Neural cell (in vitro differentiated cells): ENCODE measurements around the gene MFRP. TPM values are rescaled to one million over a fixed set of nuclear protein-coding genes. Genes with fewer than 3 reads are reported as not detected.

Source experiments
- H2AFZ ChIP-seq: fragments of 200-600, 300-800 bp; sonication (generic), shearing (Covaris generic); 2 replicates; pipeline ENCODE4 v1.6.0; 2014; ENCODE audit warnings: low read depth, mild to moderate bottlenecking, antibody characterized with exemption, low read length, moderate library complexity
- H3F3A ChIP-seq: fragments of 200-600 bp; shearing (Covaris generic); 2 replicates; pipeline ENCODE4 v1.6.1; 2016; ENCODE audit warnings: mild to moderate bottlenecking, moderate library complexity, mixed read lengths, antibody characterized with exemption, low read length; ENCODE audit not compliant: insufficient read depth, poor library complexity, severe bottlenecking
- H3K27ac ChIP-seq: fragments of 200-600, 300-800 bp; sonication (generic), shearing (Covaris generic); 2 replicates; pipeline ENCODE4 v1.5.1; 2014; ENCODE audit warnings: mild to moderate bottlenecking, low read length, moderate library complexity
- H3K27me3 ChIP-seq: fragments of 300-800, 200-600 bp; sonication (generic), shearing (Covaris generic); 2 replicates; pipeline ENCODE4 v1.6.0; 2014; ENCODE audit warnings: mild to moderate bottlenecking, low read depth, low read length, moderate library complexity; ENCODE audit not compliant: insufficient read depth
- H3K36me3 ChIP-seq: fragments of 300-800, 200-600 bp; sonication (generic), shearing (Covaris generic); 2 replicates; pipeline ENCODE4 v1.5.1; 2014; ENCODE audit warnings: mild to moderate bottlenecking, antibody characterized with exemption, low read length, moderate library complexity; ENCODE audit not compliant: insufficient read depth
- H3K4me2 ChIP-seq: fragments of 300-800, 200-600 bp; sonication (generic), shearing (Covaris generic); 2 replicates; pipeline ENCODE4 v1.6.0; 2014; ENCODE audit warnings: mild to moderate bottlenecking, low read length
- H3K4me3 ChIP-seq: fragments of 300-800, 200-600 bp; sonication (generic), shearing (Covaris generic); 2 replicates; pipeline ENCODE4 v1.5.1; 2014; ENCODE audit warnings: mild to moderate bottlenecking, low read length, moderate library complexity
- H3K79me2 ChIP-seq: fragments of 200-600 bp; shearing (Covaris generic); replicated peaks from 2 replicates; pipeline ENCODE4 v1.6.0; 2014; ENCODE audit warnings: mild to moderate bottlenecking, low read length, moderate library complexity; ENCODE audit not compliant: insufficient read depth
- H3K9ac ChIP-seq: fragments of 300-800, 200-600 bp; sonication (generic), shearing (Covaris generic); 2 replicates; pipeline ENCODE4 v1.6.1; 2016; ENCODE audit warnings: mild to moderate bottlenecking, low read length, mixed read lengths
- H3K9me2 ChIP-seq: fragments of 200-600 bp; shearing (Covaris generic); 2 replicates; pipeline ENCODE4 v1.6.1; 2016; ENCODE audit warnings: mild to moderate bottlenecking, low read length, mixed read lengths; ENCODE audit not compliant: insufficient read depth
- H3K9me3 ChIP-seq: fragments of 200-600, 300-800 bp; sonication (generic), shearing (Covaris generic); 2 replicates; pipeline ENCODE4 v1.6.1; 2016; ENCODE audit warnings: mild to moderate bottlenecking, mixed run types, low read length, moderate library complexity, mixed read lengths
- H4K20me1 ChIP-seq: fragments of 200-600 bp; shearing (Covaris generic); 2 replicates; pipeline ENCODE4 v1.6.1; 2016; ENCODE audit warnings: mild to moderate bottlenecking, mixed run types; ENCODE audit not compliant: insufficient read depth
- EP300 ChIP-seq: fragments of 450-650 bp; conservative IDR thresholded peaks from 2 replicates; pipeline ENCODE4 v1.6.1; 2014; ENCODE audit warnings: antibody characterized with exemption, mild to moderate bottlenecking, moderate library complexity; ENCODE audit not compliant: poor library complexity, severe bottlenecking
- EZH2 ChIP-seq: fragments of 200-600, 300-800 bp; shearing (Covaris generic), sonication (generic); IDR thresholded peaks from 2 replicates; pipeline ENCODE4 v1.6.1; 2014; ENCODE audit warnings: antibody characterized with exemption, low read length, borderline replicate concordance, mild to moderate bottlenecking; ENCODE audit not compliant: insufficient read depth, poor library complexity, severe bottlenecking
- MXI1 ChIP-seq: fragments of 450-650 bp; conservative IDR thresholded peaks from 2 replicates; pipeline ENCODE4 v1.6.1; 2014; ENCODE audit warnings: antibody characterized with exemption, mild to moderate bottlenecking; ENCODE audit not compliant: poor library complexity, severe bottlenecking
- POLR2AphosphoS5 ChIP-seq: IDR thresholded peaks from 2 replicates; pipeline ENCODE4 v1.6.1; 2012
- RAD21 ChIP-seq: fragments of 450-650 bp; conservative IDR thresholded peaks from 2 replicates; pipeline ENCODE4 v1.6.1; 2014; ENCODE audit warnings: antibody characterized with exemption, mild to moderate bottlenecking, moderate library complexity
- SMC3 ChIP-seq: fragments of 450-650 bp; conservative IDR thresholded peaks from 2 replicates; pipeline ENCODE4 v1.6.1; 2014; ENCODE audit warnings: antibody characterized with exemption, mild to moderate bottlenecking, moderate library complexity; ENCODE audit not compliant: poor library complexity
- TAF1 ChIP-seq: IDR thresholded peaks from 2 replicates; pipeline ENCODE4 v1.6.1; 2012; ENCODE audit warnings: low read depth
- polyA plus RNA-seq: library from polyadenylated mRNA; depleted of rRNA; stranded (reverse); fragments of >200 nt; gene quantifications from 2 replicates; pipeline ENCODE4 v1.2.3, GENCODE V29; 2014
- TF ChIP-seq, protein P1 (sequence below): fragments of 450-650 bp; IDR thresholded peaks from 2 replicates; pipeline ENCODE4 v1.5.1; 2014; ENCODE audit warnings: antibody characterized with exemption, mild to moderate bottlenecking, moderate library complexity; ENCODE audit not compliant: poor library complexity, severe bottlenecking
- TF ChIP-seq, protein P2 (sequence below): IDR thresholded peaks from 2 replicates; pipeline ENCODE4 v1.6.1; 2012; ENCODE audit warnings: borderline replicate concordance

MFRP gene
- polyA plus RNA-seq, 1 donor from 2014 or later = not detected

DNA sequence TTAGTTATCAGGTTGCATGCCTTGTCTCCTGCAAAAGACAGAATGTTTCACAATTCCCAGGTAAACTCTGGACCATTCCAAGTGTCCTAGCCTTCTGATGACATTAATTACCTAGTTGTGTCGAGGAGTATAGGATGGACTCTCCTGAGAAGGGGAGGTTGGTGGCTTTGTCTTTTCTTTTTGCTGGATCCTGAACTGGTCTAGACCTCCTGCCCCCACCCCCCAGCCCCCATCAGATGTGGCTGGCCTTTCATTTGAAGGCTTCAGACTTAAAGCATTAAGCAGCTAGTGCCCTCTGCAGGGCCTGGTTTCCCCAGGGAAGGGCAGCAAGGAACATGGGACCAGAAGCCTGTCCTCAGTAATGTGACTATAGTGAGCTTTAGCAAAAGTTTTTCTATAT lies 39.3 kb downstream of the MFRP start:
- Histone ChIP-seq H3K9ac (no peak overlapping the region), H3K4me3 (no peak overlapping the region), H3K27ac (no peak overlapping the region), H3K9me2 (no peaks in the 10 kb centered on the region), H3K36me3 (no peaks in the 10 kb centered on the region), H3K4me2 (no peak overlapping the region), H3K79me2 (no peaks in the 10 kb centered on the region), H2AFZ (no peak overlapping the region), H3F3A (no peaks in the 10 kb centered on the region), H3K27me3 (no peaks in the 10 kb centered on the region), H3K9me3 (no peaks in the 10 kb centered on the region), H4K20me1 (no peaks in the 10 kb centered on the region)
- TF ChIP-seq RAD21 (no peak), MXI1 (no peak), EZH2 (no peak), POLR2AphosphoS5 (no peak), EP300 (no peak), SMC3 (no peak), TAF1 (no peak)
- TF ChIP-seq, protein P1, sequence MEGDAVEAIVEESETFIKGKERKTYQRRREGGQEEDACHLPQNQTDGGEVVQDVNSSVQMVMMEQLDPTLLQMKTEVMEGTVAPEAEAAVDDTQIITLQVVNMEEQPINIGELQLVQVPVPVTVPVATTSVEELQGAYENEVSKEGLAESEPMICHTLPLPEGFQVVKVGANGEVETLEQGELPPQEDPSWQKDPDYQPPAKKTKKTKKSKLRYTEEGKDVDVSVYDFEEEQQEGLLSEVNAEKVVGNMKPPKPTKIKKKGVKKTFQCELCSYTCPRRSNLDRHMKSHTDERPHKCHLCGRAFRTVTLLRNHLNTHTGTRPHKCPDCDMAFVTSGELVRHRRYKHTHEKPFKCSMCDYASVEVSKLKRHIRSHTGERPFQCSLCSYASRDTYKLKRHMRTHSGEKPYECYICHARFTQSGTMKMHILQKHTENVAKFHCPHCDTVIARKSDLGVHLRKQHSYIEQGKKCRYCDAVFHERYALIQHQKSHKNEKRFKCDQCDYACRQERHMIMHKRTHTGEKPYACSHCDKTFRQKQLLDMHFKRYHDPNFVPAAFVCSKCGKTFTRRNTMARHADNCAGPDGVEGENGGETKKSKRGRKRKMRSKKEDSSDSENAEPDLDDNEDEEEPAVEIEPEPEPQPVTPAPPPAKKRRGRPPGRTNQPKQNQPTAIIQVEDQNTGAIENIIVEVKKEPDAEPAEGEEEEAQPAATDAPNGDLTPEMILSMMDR = no peak
- TF ChIP-seq, protein P2, sequence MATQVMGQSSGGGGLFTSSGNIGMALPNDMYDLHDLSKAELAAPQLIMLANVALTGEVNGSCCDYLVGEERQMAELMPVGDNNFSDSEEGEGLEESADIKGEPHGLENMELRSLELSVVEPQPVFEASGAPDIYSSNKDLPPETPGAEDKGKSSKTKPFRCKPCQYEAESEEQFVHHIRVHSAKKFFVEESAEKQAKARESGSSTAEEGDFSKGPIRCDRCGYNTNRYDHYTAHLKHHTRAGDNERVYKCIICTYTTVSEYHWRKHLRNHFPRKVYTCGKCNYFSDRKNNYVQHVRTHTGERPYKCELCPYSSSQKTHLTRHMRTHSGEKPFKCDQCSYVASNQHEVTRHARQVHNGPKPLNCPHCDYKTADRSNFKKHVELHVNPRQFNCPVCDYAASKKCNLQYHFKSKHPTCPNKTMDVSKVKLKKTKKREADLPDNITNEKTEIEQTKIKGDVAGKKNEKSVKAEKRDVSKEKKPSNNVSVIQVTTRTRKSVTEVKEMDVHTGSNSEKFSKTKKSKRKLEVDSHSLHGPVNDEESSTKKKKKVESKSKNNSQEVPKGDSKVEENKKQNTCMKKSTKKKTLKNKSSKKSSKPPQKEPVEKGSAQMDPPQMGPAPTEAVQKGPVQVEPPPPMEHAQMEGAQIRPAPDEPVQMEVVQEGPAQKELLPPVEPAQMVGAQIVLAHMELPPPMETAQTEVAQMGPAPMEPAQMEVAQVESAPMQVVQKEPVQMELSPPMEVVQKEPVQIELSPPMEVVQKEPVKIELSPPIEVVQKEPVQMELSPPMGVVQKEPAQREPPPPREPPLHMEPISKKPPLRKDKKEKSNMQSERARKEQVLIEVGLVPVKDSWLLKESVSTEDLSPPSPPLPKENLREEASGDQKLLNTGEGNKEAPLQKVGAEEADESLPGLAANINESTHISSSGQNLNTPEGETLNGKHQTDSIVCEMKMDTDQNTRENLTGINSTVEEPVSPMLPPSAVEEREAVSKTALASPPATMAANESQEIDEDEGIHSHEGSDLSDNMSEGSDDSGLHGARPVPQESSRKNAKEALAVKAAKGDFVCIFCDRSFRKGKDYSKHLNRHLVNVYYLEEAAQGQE = no peak

DNA sequence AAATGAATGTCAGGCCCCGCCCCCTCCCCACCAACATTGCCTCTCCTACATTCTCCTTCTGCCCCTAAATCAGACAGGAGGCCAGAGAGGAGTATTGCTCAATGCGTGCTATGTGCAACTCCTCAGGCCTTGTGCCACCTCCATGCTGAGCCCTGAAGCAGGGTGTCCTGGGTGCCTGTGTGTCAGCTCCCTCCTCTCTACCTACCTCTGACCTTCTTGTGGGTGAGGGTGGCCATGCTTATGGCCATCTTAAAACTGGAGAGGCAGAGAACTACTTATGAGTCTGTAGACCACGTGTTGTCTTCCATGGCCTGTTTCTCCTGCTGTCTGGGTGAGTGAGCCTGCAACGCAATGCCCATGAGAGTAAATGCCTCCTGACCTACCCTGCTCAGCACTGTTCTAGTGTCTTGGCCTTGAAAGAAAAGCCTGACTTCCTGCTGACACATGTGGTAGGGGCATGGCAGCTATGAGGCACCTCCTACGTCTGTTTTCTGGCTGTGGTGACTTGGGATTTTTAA lies 40.1 kb downstream of the MFRP start:
- H2AFZ ChIP-seq = no peak overlapping the region
- no peaks in the 10 kb centered on the region for H3K36me3 ChIP-seq
- no peak overlapping the region for H3K4me2 ChIP-seq

More for the DNA sequence above, 40.1 kb downstream of the MFRP start:
- Histone ChIP-seq H4K20me1 (no peaks in the 10 kb centered on the region), H3K27me3 (no peaks in the 10 kb centered on the region), H3K9me2 (no peaks in the 10 kb centered on the region), H3K9ac (no peak overlapping the region), H3K9me3 (no peaks in the 10 kb centered on the region), H3K4me3 (no peak overlapping the region), H3K27ac (no peak overlapping the region), H3F3A (no peaks in the 10 kb centered on the region), H3K79me2 (no peaks in the 10 kb centered on the region)
- TF ChIP-seq EZH2 (no peak), EP300 (no peak), POLR2AphosphoS5 (no peak)
- TF ChIP-seq, protein P1 = no peak
